ENCODE results near the gene TRPM1. TPM values are rescaled to one million over a fixed set of nuclear protein-coding genes. Genes with fewer than 3 reads are reported as not detected.

The TRPM1 gene
- total and polyA plus RNA-seq, 4 donors: 0.09 TPM; not detected in 3

- Histone ChIP-seq H3K9me3 (ENCODE audit: control insufficient read depth in 4 of 4, insufficient read depth in 3 of 4, low read length in 3 of 4) (peaks cover 0 to under 1% (median 0%) of the 10 kb centered on the region in 4 donors), H3K4me3 (no peak overlapping the region), H3K36me3 (ENCODE audit: control insufficient read depth in 4 of 4, insufficient read depth in 4 of 4, low read length in 4 of 4) (no peaks in the 10 kb centered on the region), H3K9ac (ENCODE audit: insufficient read depth in 1 of 2, low read length in 2 of 2) (no peak overlapping the region), H3K27me3 (ENCODE audit: control insufficient read depth in 3 of 3, insufficient read depth in 3 of 3, low read length in 2 of 3) (peaks cover 0 to 16% (median 0%) of the 10 kb centered on the region in 3 donors), H3K27ac (ENCODE audit: low read depth in 1 of 2, low read length in 1 of 2) (no peak overlapping the region), H3K4me1 (ENCODE audit: control insufficient read depth in 5 of 5, insufficient read depth in 5 of 5, low read length in 5 of 5) (peaks cover 0 to 4% (median 0%) of the 10 kb centered on the region in 5 donors)
- no peak for ATAC-seq (ENCODE audit: insufficient read depth, low FRiP score)
- no peak for TF ChIP-seq CTCF (IDR thresholded peaks at IDR 0.05; ENCODE audit: control extremely low read depth, extremely low read depth)
- DNase-seq: no peak
- WGBS, 2 donors: 26 to 61% methylated on average over 3 of the region's 3 CpGs
Measured at GRCh38 chr15:31051496-31052080, 49.9 kb downstream of the TRPM1 start.

- H3K9ac ChIP-seq (ENCODE audit: insufficient read depth in 1 of 2, low read length in 2 of 2): no peak overlapping the region
- no peak overlapping the region for H3K4me3 ChIP-seq
- no peak for TF ChIP-seq CTCF (IDR thresholded peaks at IDR 0.05; ENCODE audit: control extremely low read depth, extremely low read depth)
- 78 to 88% methylated on average over 10 of the region's 10 CpGs for WGBS, 2 donors
- no peaks in the 10 kb centered on the region for H3K36me3 ChIP-seq (ENCODE audit: control insufficient read depth in 4 of 4, insufficient read depth in 4 of 4, low read length in 4 of 4)
- no peak for DNase-seq
- ATAC-seq (ENCODE audit: insufficient read depth, low FRiP score): no peak
- H3K27ac ChIP-seq (ENCODE audit: low read depth in 1 of 2, low read length in 1 of 2): no peak overlapping the region
- no peaks in the 10 kb centered on the region for H3K9me3 ChIP-seq (ENCODE audit: control insufficient read depth in 4 of 4, insufficient read depth in 3 of 4, low read length in 3 of 4)
- H3K27me3 ChIP-seq (ENCODE audit: control insufficient read depth in 3 of 3, insufficient read depth in 3 of 3, low read length in 2 of 3): peaks cover 0 to 19% (median 0%) of the 10 kb centered on the region in 3 donors
- H3K4me1 ChIP-seq (ENCODE audit: control insufficient read depth in 5 of 5, insufficient read depth in 5 of 5, low read length in 5 of 5): peaks cover 0 to 4% (median 0%) of the 10 kb centered on the region in 5 donors
Measured at GRCh38 chr15:31050953-31051352, 50.6 kb downstream of the TRPM1 start.

- no peak overlapping the region for H3K4me3 ChIP-seq
- no peaks in the 10 kb centered on the region for H3K9me3 ChIP-seq (ENCODE audit: control insufficient read depth in 4 of 4, insufficient read depth in 3 of 4, low read length in 3 of 4)
- H3K4me1 ChIP-seq (ENCODE audit: control insufficient read depth in 5 of 5, insufficient read depth in 5 of 5, low read length in 5 of 5): peaks cover 0 to 4% (median 0%) of the 10 kb centered on the region in 5 donors
- no peak overlapping the region for H3K27ac ChIP-seq (ENCODE audit: low read depth in 1 of 2, low read length in 1 of 2)
- no peak overlapping the region for H3K9ac ChIP-seq (ENCODE audit: insufficient read depth in 1 of 2, low read length in 2 of 2)
- H3K27me3 ChIP-seq (ENCODE audit: control insufficient read depth in 3 of 3, insufficient read depth in 3 of 3, low read length in 2 of 3): peaks cover 0 to 19% (median 0%) of the 10 kb centered on the region in 3 donors
- DNase-seq (no peak), ATAC-seq (ENCODE audit: insufficient read depth, low FRiP score) (no peak)
- TF ChIP-seq CTCF (IDR thresholded peaks at IDR 0.05; ENCODE audit: control extremely low read depth, extremely low read depth): no peak
- 57 to 65% methylated on average over 12 of the region's 12 CpGs for WGBS, 2 donors
- H3K36me3 ChIP-seq (ENCODE audit: control insufficient read depth in 4 of 4, insufficient read depth in 4 of 4, low read length in 4 of 4): no peaks in the 10 kb centered on the region
Measured at GRCh38 chr15:31049682-31050615, 51.6 kb downstream of the TRPM1 start.

Measured in lung (tissue), 12 donors.